Testis (tissue), 3 donors: Measurements from ENCODE around the gene C10orf67. TPM values are rescaled to one million over a fixed set of nuclear protein-coding genes. Genes with fewer than 3 reads are reported as not detected.

ENCODE experiments used
- DNase-seq: peaks from one replicate; pipeline ENCODE4 v3.0.0-alpha.2; 2019
- H3K27ac ChIP-seq, 2 donors: fragments of 200-600 bp; sonication (generic); one replicate each; pipeline ENCODE4 v1.5.1; 2019
- H3K27me3 ChIP-seq: fragments of 200-600 bp; sonication (generic); one replicate; pipeline ENCODE4 v1.5.1; 2019
- H3K36me3 ChIP-seq: fragments of 200-600 bp; sonication (generic); one replicate; pipeline ENCODE4 v1.5.1; 2017; ENCODE audit warnings: low read depth; ENCODE audit errors: missing control alignments
- H3K4me1 ChIP-seq: fragments of 200-600 bp; sonication (generic); one replicate; pipeline ENCODE4 v1.5.1; 2019
- H3K4me3 ChIP-seq, 2 donors: fragments of 200-600 bp; sonication (generic); one replicate each; pipeline ENCODE4 v1.5.1; 2017 to 2019
- H3K9me3 ChIP-seq: fragments of 200-600 bp; sonication (generic); one replicate; pipeline ENCODE4 v1.5.1; 2017
- POLR2A ChIP-seq: fragments of 450-650 bp; IDR thresholded peaks from one replicate; pipeline ENCODE4 v1.6.1; 2017; ENCODE audit warnings: antibody characterized with exemption, mild to moderate bottlenecking, moderate library complexity
- WGBS, 2 donors: methylation state at CpG; one replicate each; pipeline ENCODE4 v1.1.5; 2018; 5-methylcytosine and 5-hydroxymethylcytosine counted together
- intact Hi-C: fragments of 100-400 bp; cut with DNase I; formaldehyde crosslinking; loops from one replicate; pipeline ENCODE4 v1.15.1; 2023; ENCODE audit warnings: low total_unique reads
- polyA plus RNA-seq: library from polyadenylated mRNA; stranded (reverse); fragments of 350-450 nt; fragmentation: Illumina TruSeq; extraction: RNeasy Lipid Tissue Mini Kit (QIAGEN cat#74804); gene quantifications from one replicate; pipeline ENCODE4 v1.2.3, GENCODE V29; 2014; ENCODE audit warnings: low read depth, low replicate concordance; ENCODE audit not compliant: insufficient read depth
- total RNA-seq, 2 donors: library from RNA; depleted of rRNA; stranded (reverse); fragments of >200 nt; gene quantifications; one replicate each; pipeline ENCODE4 v1.2.3, GENCODE V29; 2016
- TF ChIP-seq, protein P1 (sequence below), 3 experiments: fragments of 450-650 bp in 2 of 3; fragments of 200-600 bp in 1 of 3; sonication (generic) in 1 of 3; IDR thresholded peaks; one replicate each; pipeline ENCODE4 v1.5.1; 2016 to 2019; ENCODE audit warnings: antibody characterized with exemption in 3 of 3, mild to moderate bottlenecking in 2 of 3, moderate library complexity in 1 of 3

The C10orf67 gene
- total and polyA plus RNA-seq, 3 donors from 2014 or later, result 3.0 to 11.1 (median 7.1) TPM

DNA sequence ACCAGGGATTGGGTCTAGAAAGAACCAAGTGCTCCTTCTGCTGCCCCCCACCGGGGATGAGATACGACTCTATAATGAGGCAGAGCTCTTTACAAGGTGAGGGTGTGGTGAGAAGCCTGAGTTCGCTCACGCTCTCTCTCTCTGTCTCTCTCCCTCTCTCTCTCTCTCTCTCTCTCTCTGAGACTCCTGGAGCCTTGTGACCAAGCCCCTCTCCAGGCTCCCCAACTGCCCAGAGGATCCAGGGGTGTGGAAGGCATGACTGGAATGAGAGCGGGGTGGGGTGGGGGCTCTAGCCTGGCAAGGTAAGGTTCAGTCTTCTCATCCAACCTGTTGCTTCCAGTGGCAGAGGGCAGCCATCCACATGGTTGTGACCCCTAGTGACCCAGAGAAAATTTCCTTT lies 155.6 kb downstream of the C10orf67 start:
- Histone ChIP-seq H3K9me3 (no peaks in the 10 kb centered on the region), H3K36me3 (no peaks in the 10 kb centered on the region), H3K27ac (no peak overlapping the region), H3K4me3 (no peak overlapping the region), H3K27me3 (no peaks in the 10 kb centered on the region), H3K4me1 (no peaks in the 10 kb centered on the region)
- TF ChIP-seq POLR2A, result no peak
- TF ChIP-seq, protein P1, sequence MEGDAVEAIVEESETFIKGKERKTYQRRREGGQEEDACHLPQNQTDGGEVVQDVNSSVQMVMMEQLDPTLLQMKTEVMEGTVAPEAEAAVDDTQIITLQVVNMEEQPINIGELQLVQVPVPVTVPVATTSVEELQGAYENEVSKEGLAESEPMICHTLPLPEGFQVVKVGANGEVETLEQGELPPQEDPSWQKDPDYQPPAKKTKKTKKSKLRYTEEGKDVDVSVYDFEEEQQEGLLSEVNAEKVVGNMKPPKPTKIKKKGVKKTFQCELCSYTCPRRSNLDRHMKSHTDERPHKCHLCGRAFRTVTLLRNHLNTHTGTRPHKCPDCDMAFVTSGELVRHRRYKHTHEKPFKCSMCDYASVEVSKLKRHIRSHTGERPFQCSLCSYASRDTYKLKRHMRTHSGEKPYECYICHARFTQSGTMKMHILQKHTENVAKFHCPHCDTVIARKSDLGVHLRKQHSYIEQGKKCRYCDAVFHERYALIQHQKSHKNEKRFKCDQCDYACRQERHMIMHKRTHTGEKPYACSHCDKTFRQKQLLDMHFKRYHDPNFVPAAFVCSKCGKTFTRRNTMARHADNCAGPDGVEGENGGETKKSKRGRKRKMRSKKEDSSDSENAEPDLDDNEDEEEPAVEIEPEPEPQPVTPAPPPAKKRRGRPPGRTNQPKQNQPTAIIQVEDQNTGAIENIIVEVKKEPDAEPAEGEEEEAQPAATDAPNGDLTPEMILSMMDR (IDR thresholded peaks at IDR 0.05), result no peak
- no peak for DNase-seq
- 33 to 64% methylated on average over 4 to 5 of the region's 5 CpGs for WGBS, 2 donors
- intact Hi-C loops, result no loop called here

DNA sequence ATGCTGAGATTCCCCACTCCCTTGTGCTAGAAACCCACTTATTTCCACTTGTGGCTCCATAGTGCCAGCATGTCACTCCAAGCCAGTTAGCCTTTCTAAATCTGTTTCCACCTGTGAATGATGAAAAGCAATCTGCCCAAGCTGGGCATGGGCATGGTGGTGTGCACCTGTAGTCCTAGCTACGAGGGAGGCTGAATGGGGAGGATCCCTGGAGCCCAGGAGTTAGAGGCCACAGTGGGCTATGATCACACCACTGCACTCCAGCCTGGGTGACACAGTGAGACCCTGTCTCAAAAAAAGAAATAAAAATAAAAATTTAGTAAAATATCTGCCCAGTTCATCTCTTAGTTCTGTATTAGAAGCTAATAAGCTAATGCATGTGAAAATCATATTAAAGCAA lies 157.4 kb downstream of the C10orf67 start:
- no peak for DNase-seq
- WGBS, 2 donors, result 57 to 89% methylated on average over 1 of the region's 1 CpG
- Histone ChIP-seq H3K27ac (no peak overlapping the region), H3K9me3 (no peaks in the 10 kb centered on the region), H3K36me3 (no peaks in the 10 kb centered on the region), H3K4me3 (no peak overlapping the region), H3K27me3 (no peaks in the 10 kb centered on the region), H3K4me1 (no peaks in the 10 kb centered on the region)
- intact Hi-C loops, result no loop called here
- no peak for TF ChIP-seq POLR2A
- TF ChIP-seq, protein P1 (IDR thresholded peaks at IDR 0.05), result no peak

DNA sequence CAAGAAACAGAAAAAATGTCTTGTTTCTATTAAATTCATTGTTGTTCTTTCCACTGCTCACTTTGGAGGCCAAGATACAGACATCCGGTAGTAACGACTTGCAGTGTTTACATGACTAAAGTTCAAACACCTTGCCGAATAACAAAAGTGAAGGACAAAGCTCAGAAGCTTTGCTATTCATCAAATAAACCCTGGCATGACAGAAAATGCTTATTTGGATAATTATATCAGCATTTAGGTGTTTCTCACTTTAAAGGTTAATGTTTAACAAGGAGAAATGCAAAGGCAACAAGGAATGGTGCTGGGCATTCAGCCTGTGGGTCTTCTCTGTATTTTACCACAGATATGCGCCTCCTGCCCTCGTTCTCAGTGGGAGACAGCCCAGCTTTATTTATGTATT lies 157.9 kb downstream of the C10orf67 start:
- no peaks in the 10 kb centered on the region for H3K4me1 ChIP-seq
- no peaks in the 10 kb centered on the region for H3K36me3 ChIP-seq
- 39 to 52% methylated on average over 5 of the region's 5 CpGs for WGBS, 2 donors
- no peak overlapping the region for H3K27ac ChIP-seq
- no peak for DNase-seq
- TF ChIP-seq, protein P1 (IDR thresholded peaks at IDR 0.05), result no peak
- TF ChIP-seq POLR2A, result no peak
- H3K9me3 ChIP-seq, result no peaks in the 10 kb centered on the region
- H3K4me3 ChIP-seq, result no peak overlapping the region
- H3K27me3 ChIP-seq, result no peaks in the 10 kb centered on the region
- intact Hi-C loops, result no loop called here

DNA sequence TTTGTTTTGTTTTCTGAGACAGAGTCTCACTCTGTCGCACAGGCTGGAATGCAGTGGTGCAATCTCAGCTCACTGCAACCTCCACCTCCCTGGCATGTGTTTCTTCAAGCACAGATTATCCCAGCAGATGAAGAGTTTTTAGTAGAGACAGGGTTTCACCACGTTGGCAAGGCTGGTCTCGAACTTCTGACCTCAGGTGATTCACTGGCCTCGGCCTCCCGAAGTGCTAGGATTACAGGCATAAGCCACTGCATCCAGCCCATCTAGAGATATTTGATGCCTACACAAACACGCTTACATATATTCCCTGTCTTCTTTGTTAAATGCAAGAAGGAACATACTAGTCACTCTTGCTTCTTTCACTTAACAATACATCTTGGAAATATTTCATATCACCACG lies 158.4 kb downstream of the C10orf67 start:
- Histone ChIP-seq H3K4me1 (no peaks in the 10 kb centered on the region), H3K4me3 (no peak overlapping the region), H3K9me3 (no peaks in the 10 kb centered on the region), H3K36me3 (no peaks in the 10 kb centered on the region), H3K27ac (no peak overlapping the region), H3K27me3 (no peaks in the 10 kb centered on the region)
- WGBS, 2 donors, result 67 to 72% methylated on average over 7 of the region's 7 CpGs
- no peak for DNase-seq
- TF ChIP-seq, protein P1 (IDR thresholded peaks at IDR 0.05), result no peak
- no peak for TF ChIP-seq POLR2A
- intact Hi-C loops, result no loop called here

DNA sequence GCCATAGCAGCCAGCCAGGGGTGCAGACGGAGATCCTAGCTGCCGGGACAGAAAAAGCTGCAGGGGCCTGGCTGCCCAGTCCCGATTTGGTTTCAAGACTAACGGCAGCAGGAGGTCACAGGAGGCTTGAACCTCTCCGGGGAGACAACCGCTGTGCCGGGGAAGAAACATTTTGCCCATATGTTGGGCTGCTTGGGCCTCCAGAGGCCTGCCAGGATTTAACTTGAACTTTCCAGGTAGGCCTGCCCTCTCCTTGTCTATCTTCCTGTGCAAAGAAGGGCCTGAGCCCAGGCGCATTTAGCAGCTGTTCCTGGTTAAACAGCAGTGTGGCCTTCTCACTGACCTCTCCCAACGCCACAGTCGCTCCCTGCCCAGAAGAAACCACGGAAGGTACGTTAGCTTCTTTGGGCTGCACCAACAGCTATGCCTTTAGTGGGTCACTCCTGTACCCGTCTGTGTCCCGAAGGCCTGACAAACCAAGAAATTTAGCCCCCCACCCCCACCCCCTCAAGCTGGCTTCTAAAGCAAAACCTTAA lies 169.6 kb downstream of the C10orf67 start:
- H3K9me3 ChIP-seq, result no peaks in the 10 kb centered on the region
- H3K36me3 ChIP-seq, result no peaks in the 10 kb centered on the region
- no peak overlapping the region for H3K4me3 ChIP-seq
- WGBS, 2 donors, result 8 to 15% methylated on average over 8 to 14 of the region's 14 CpGs
- H3K27me3 ChIP-seq, result no peaks in the 10 kb centered on the region
- DNase-seq, result no peak
- H3K27ac ChIP-seq, result no peak overlapping the region
- no peak for TF ChIP-seq POLR2A
- TF ChIP-seq, protein P1 (IDR thresholded peaks at IDR 0.05), result no peak
- H3K4me1 ChIP-seq, result no peaks in the 10 kb centered on the region
- intact Hi-C loops, result no loop called here
